ENCODE results near the gene RD3L.

GRCh38 chr14:103948442-103948841 is 6.1 kb upstream of the RD3L start:
- TF ChIP-seq CTCF (IDR thresholded peaks at IDR 0.05) (no peak), POLR2A (IDR thresholded peaks at IDR 0.05) (no peak)

Data from thyroid gland (tissue), 4 donors.